IPS-20b (cell line): Measurements from ENCODE around the gene SMOC2.

Experiments used
- H3K27ac ChIP-seq: one replicate; pipeline ENCODE4 v1.5.1; 2013; ENCODE audit warnings: low read length
- H3K27me3 ChIP-seq: 2 replicates; pipeline ENCODE4 v1.6.1; 2013; ENCODE audit warnings: mild to moderate bottlenecking, low read length, inconsistent platforms; ENCODE audit not compliant: insufficient read depth
- H3K36me3 ChIP-seq: 2 replicates; pipeline ENCODE4 v1.6.1; 2013; ENCODE audit warnings: low read depth, mild to moderate bottlenecking, inconsistent platforms, low read length, moderate library complexity; ENCODE audit not compliant: insufficient read depth
- H3K4me1 ChIP-seq: 2 replicates; pipeline ENCODE4 v1.6.1; 2013; ENCODE audit warnings: mild to moderate bottlenecking, control low read depth, inconsistent platforms, low read length, moderate library complexity; ENCODE audit not compliant: insufficient read depth
- H3K4me3 ChIP-seq: 2 replicates; pipeline ENCODE4 v1.5.1; 2013; ENCODE audit warnings: mild to moderate bottlenecking, low read length, inconsistent platforms
- H3K9ac ChIP-seq: 2 replicates; pipeline ENCODE4 v1.6.1; 2013; ENCODE audit warnings: low read depth, mild to moderate bottlenecking, inconsistent platforms, low read length, moderate library complexity
- H3K9me3 ChIP-seq: 2 replicates; pipeline ENCODE4 v1.6.1; 2013; ENCODE audit warnings: mild to moderate bottlenecking, low read depth, low read length, inconsistent platforms; ENCODE audit not compliant: insufficient read depth

Gene SMOC2

DNA sequence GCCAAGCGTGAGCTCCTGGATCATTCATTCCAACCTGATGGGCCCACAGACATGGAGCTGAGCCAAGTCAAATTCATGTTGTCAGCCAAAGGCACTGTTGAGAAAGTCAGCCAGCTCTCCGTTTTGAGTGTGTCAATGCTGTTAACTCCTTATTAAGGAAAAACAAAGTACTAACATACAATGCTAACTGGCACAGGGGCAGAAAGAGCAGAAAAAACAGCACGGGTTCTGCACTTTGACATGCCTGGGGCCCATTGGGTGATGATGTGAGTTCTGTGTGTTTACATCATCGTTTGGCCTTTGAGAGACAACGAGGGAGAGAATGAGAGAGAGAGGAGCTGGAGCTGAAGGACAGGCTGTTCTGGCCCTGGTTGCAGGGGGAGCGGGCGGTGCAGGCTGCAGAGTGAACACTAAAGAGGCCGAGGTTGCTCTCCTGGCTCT lies 85.9 kb downstream of the SMOC2 start:
- no peaks in the 10 kb centered on the region for H3K36me3 ChIP-seq
- H3K9me3 ChIP-seq = no peaks in the 10 kb centered on the region
- H3K27ac ChIP-seq = no peak overlapping the region
- H3K27me3 ChIP-seq = no peaks in the 10 kb centered on the region
- H3K4me3 ChIP-seq = no peak overlapping the region
- no peak overlapping the region for H3K9ac ChIP-seq
- H3K4me1 ChIP-seq = no peaks in the 10 kb centered on the region

DNA sequence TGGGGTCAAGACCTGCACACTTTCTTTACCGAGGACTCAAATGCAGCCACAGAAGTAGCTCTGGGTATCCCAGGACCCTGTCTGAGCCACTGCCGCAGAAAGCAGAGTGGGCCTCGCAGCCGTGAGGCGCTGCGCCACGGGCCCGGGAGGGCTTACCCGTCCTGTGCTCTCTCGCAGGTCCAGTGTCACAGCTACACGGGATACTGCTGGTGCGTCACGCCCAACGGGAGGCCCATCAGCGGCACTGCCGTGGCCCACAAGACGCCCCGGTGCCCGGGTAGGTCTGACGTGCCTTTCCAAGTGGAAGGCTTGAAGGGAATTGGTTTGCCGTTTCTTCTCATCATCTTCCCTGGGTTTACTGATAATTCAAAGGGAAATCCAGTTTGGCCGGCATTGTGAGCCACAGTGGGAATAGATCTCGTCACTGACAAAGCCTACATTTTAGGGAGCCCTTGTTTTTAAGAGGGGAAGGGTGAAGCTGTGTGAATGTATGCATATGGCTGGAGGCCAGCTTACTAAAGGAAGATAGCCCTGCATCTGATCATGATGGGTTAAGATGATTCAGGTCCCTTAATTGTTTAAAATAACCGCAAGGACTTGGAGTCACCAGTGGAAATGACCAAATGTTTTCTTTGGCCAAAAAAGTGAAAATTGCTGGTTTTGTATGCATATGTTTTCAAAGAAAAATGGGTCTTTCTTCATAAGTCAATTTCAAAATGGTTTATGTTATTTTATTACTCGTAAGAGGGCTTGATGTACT lies 86.6 kb downstream of the SMOC2 start:
- no peaks in the 10 kb centered on the region for H3K9me3 ChIP-seq
- H3K36me3 ChIP-seq = no peaks in the 10 kb centered on the region
- H3K9ac ChIP-seq = no peak overlapping the region
- no peak overlapping the region for H3K4me3 ChIP-seq
- no peak overlapping the region for H3K27ac ChIP-seq
- no peaks in the 10 kb centered on the region for H3K4me1 ChIP-seq
- H3K27me3 ChIP-seq = no peaks in the 10 kb centered on the region

DNA sequence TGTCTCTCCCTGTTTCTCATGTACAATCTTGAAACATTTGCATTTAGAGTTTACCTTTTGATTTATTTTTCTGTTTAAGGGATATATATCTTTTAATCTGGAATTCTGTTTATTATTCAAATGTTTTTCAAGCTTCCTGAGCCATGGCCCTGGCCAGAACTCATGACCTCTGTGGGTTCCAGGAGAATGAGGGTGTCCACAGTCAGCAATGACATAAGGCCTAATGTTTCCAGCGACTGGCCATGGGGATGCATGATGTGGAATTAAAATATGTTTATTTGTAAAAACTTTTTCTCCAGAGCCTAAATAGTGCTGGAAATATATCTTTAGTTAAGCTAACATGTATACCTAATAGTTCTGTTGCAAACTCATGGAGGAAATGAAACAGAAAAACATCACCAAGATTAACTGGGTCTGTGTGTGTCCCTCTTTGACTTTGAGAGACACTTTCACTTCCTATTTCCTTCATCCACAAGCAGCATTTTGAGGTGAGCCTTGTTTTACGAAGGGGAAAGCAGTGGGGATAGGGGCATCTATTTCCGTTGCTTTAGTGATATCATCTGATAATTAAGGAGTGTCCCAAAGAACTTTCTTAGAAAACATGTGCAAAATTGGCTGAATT lies 87.6 kb downstream of the SMOC2 start:
- Histone ChIP-seq H3K9ac (no peak overlapping the region), H3K36me3 (no peaks in the 10 kb centered on the region), H3K9me3 (no peaks in the 10 kb centered on the region), H3K27ac (no peak overlapping the region), H3K27me3 (no peaks in the 10 kb centered on the region), H3K4me1 (no peaks in the 10 kb centered on the region), H3K4me3 (no peak overlapping the region)

DNA sequence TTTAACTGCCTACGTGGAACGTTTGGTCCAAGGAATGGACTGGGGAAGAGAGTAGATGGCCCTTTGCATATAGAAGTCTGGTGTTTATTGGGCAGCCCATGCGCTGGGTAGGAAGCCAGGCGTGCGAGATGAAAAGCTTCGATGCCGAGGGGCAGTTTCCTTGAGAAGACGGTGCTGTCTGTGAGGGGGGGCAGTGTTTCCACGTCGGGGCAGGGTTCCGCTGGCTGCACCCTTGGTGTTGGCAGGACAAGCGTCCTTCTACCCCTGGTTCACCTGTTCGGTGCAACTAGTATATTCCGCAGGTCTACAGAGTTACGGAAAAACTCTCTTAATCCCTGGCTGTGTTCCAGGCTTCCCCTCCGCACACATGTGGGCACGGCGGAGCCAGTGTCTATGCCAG lies 88.2 kb downstream of the SMOC2 start:
- no peaks in the 10 kb centered on the region for H3K4me1 ChIP-seq
- no peaks in the 10 kb centered on the region for H3K9me3 ChIP-seq
- no peaks in the 10 kb centered on the region for H3K27me3 ChIP-seq
- H3K4me3 ChIP-seq = no peak overlapping the region
- no peaks in the 10 kb centered on the region for H3K36me3 ChIP-seq
- no peak overlapping the region for H3K27ac ChIP-seq
- no peak overlapping the region for H3K9ac ChIP-seq

GRCh38 chr6:168530653-168531071 lies 89.7 kb downstream of the SMOC2 start:
- Histone ChIP-seq H3K27me3 (no peaks in the 10 kb centered on the region), H3K4me3 (no peak overlapping the region), H3K4me1 (no peaks in the 10 kb centered on the region), H3K9me3 (no peaks in the 10 kb centered on the region), H3K9ac (no peak overlapping the region), H3K36me3 (no peaks in the 10 kb centered on the region), H3K27ac (no peak overlapping the region)

DNA sequence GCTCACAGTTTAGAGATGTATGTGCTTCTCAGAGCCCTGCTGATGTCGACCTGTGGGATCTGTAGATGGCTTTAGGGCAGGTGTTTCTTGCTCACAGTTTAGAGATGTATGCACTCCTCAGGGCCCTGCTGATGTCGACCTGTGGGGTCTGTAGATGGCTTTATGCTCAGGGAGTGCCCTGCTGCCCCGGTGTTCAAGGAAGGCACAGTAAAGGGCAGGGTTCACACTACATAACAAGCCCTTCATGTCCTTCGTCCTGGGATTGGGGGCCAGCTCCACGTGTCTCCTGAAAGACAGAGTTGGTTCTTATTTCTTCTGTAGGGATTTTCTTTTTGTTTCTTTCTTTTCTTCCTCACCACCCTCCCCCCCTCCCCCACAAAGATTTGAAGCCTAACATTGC lies 91.1 kb downstream of the SMOC2 start:
- no peaks in the 10 kb centered on the region for H3K9me3 ChIP-seq
- no peaks in the 10 kb centered on the region for H3K4me1 ChIP-seq
- no peak overlapping the region for H3K9ac ChIP-seq
- H3K27ac ChIP-seq = no peak overlapping the region
- no peaks in the 10 kb centered on the region for H3K27me3 ChIP-seq
- no peak overlapping the region for H3K4me3 ChIP-seq
- no peaks in the 10 kb centered on the region for H3K36me3 ChIP-seq

DNA sequence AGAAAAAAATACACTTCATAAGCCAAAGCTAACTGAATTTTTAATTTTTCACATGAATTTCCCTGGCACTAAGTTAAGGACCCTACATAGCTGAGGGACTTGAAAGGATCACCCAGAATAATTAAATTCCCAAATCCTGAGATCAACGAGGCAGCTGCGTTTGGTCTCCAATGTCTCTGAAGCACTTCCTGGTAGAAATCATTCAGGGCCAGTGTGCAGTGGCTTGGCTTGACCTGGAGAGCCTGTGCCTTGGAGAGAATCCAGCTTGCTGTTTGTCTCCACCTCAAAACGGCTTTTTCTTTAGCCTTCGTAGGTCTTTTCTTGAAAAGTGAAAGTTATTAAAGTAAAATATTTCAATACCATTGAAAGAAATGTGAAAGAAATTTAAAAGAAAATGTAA lies 92.4 kb downstream of the SMOC2 start:
- Histone ChIP-seq H3K9me3 (no peaks in the 10 kb centered on the region), H3K27me3 (no peaks in the 10 kb centered on the region), H3K27ac (no peak overlapping the region)

GRCh38 chr6:168534265-168534664 lies 93.3 kb downstream of the SMOC2 start:
- H3K27me3 ChIP-seq = no peaks in the 10 kb centered on the region
- H3K36me3 ChIP-seq = no peaks in the 10 kb centered on the region
- no peak overlapping the region for H3K27ac ChIP-seq
- H3K9ac ChIP-seq = no peak overlapping the region
- H3K4me1 ChIP-seq = no peaks in the 10 kb centered on the region
- H3K4me3 ChIP-seq = no peak overlapping the region
- no peaks in the 10 kb centered on the region for H3K9me3 ChIP-seq

More for the DNA sequence above, 92.4 kb downstream of the SMOC2 start:
- H3K4me1 ChIP-seq = no peaks in the 10 kb centered on the region
- H3K9ac ChIP-seq = no peak overlapping the region
- H3K4me3 ChIP-seq = no peak overlapping the region
- H3K36me3 ChIP-seq = no peaks in the 10 kb centered on the region

- Histone ChIP-seq H3K27me3 (no peaks in the 10 kb centered on the region), H3K9ac (no peak overlapping the region), H3K4me1 (peaks cover 3% of the 10 kb centered on the region; the same call in 1 of the 2 replicates), H3K9me3 (no peaks in the 10 kb centered on the region), H3K27ac (no peak overlapping the region), H3K4me3 (no peak overlapping the region), H3K36me3 (no peaks in the 10 kb centered on the region)
Measured at GRCh38 chr6:168535711-168536110, 94.7 kb downstream of the SMOC2 start.

DNA sequence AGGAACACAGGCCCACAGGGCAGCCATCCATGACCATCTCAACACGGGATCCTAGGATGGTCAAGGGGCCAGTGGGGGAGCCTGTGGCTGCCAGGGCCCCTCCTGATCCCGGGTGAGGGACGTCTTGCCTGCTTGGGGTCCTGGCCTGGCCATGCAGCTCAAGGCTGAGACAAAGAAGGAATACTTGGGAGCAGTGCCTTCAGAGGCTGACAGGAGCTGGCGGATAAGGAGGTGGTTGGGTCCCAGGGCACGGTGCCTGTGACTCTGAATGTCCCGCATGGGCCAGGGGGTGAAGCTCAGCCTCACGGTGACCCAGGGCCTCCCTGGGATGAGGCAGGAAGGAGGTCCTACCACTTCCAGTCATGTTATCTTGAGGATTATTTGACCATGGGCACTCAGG lies 95.2 kb downstream of the SMOC2 start:
- no peaks in the 10 kb centered on the region for H3K27me3 ChIP-seq

GRCh38 chr6:168536665-168537539 lies 95.9 kb downstream of the SMOC2 start:
- Histone ChIP-seq H3K9ac (no peak overlapping the region), H3K27me3 (no peaks in the 10 kb centered on the region), H3K4me1 (peaks cover 10% of the 10 kb centered on the region; the same call in 1 of the 2 replicates), H3K9me3 (no peaks in the 10 kb centered on the region), H3K36me3 (no peaks in the 10 kb centered on the region), H3K4me3 (no peak overlapping the region), H3K27ac (no peak overlapping the region)

More for the DNA sequence above, 95.2 kb downstream of the SMOC2 start:
- peaks cover 4% of the 10 kb centered on the region; the same call in 1 of the 2 replicates for H3K4me1 ChIP-seq
- no peak overlapping the region for H3K4me3 ChIP-seq
- H3K9ac ChIP-seq = no peak overlapping the region
- no peak overlapping the region for H3K27ac ChIP-seq
- no peaks in the 10 kb centered on the region for H3K9me3 ChIP-seq
- no peaks in the 10 kb centered on the region for H3K36me3 ChIP-seq
